Prostate gland (tissue), 2 donors: ENCODE measurements around the gene ANO6. TPM values are rescaled to one million over a fixed set of nuclear protein-coding genes. Genes with fewer than 3 reads are reported as not detected.

Experiments
- DNase-seq: peaks from one replicate; pipeline ENCODE4 v3.0.0-alpha.2; 2019; ENCODE audit warnings: low spot score
- H3K27ac ChIP-seq, 2 donors: fragments of 200-600 bp; sonication (generic); 2 replicates each; pipeline ENCODE4 v1.5.1; 2017 to 2019
- H3K27me3 ChIP-seq: fragments of 200-600 bp; sonication (generic); replicated peaks from 2 replicates; pipeline ENCODE4 v1.5.1; 2019; ENCODE audit not compliant: insufficient read depth
- H3K36me3 ChIP-seq, 2 donors: fragments of 200-600 bp; sonication (generic); 1 replicate in 1 of 2; 2 replicates in 1 of 2; pipeline versions ENCODE4 v1.5.1 to v1.8.1; 2017 to 2019
- H3K4me1 ChIP-seq: fragments of 200-600 bp; sonication (generic); replicated peaks from 2 replicates; pipeline ENCODE4 v1.5.1; 2019
- H3K4me3 ChIP-seq, 2 donors: fragments of 200-600 bp; sonication (generic); 2 replicates each; pipeline ENCODE4 v1.5.1; 2017 to 2019
- H3K9me3 ChIP-seq: fragments of 200-600 bp; sonication (generic); 2 replicates; pipeline ENCODE4 v1.5.1; 2017
- POLR2A ChIP-seq: fragments of 450-650 bp; IDR thresholded peaks from one replicate; pipeline ENCODE4 v1.6.1; 2016; ENCODE audit warnings: antibody characterized with exemption, mild to moderate bottlenecking
- POLR2AphosphoS5 ChIP-seq: sonication (generic); formaldehyde crosslinking; IDR thresholded peaks from one replicate; pipeline ENCODE4 v1.6.1; 2017; ENCODE audit warnings: antibody characterized with exemption
- WGBS: methylation state at CpG from one replicate; pipeline ENCODE4 v1.1.5; 2018; 5-methylcytosine and 5-hydroxymethylcytosine counted together
- intact Hi-C: fragments of 100-400 bp; cut with DNase I; formaldehyde crosslinking; loops from one replicate; pipeline ENCODE4 v1.14.2; 2022
- total RNA-seq, 2 donors: library from RNA; depleted of rRNA; stranded (reverse); fragments of >200 nt; gene quantifications; one replicate each; pipeline ENCODE4 v1.1.0, GENCODE V29; 2016
- TF ChIP-seq, protein P1 (sequence below), 4 experiments: fragments of 200-600 bp in 2 of 4; fragments of 450-650 bp in 2 of 4; sonication (generic) in 2 of 4; IDR thresholded peaks; 1 replicate in 3 of 4; 2 replicates in 1 of 4; pipeline ENCODE4 v1.5.1; 2016 to 2019; ENCODE audit warnings: antibody characterized with exemption in 4 of 4, mild to moderate bottlenecking in 2 of 4, moderate library complexity in 2 of 4

ANO6 gene
- total RNA-seq, 2 donors from 2014 or later, result 36.8 to 78.8 TPM

DNA sequence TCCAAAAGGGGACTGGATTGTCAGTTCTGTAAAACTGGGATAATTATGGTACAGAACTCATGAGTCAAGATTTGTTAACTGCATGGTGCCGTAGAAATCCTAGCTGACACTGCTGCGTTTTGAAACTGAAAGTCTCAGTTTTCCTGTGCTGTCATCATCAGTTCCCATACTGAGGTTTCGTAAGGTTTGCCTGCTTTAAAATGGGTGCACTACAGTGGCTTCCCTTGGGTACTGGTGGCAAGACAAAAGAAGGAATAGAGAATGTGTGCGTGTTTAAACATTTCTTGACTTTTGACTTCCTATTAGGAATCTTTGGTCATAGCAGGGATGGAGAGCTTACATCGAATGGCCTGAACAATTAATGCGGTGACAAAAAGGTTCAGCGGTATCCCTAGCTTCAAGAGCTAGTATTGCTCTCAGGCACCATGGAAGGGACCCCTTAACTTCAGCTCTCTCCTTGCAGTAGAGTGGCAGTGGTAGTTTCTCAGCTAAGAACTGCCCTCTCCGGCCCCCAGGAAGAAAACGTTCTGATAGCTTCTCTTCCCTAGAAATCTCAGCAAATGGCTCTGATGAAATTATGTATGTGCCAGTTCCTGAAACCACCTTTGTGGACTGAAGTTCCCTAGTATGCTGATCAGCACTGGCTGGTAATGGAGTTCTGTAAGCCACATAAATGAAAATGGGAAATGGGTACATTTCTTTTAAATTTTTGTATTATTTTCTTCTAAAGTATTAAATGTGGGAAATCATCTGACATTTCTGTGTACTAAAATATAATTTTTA is 28.9 kb downstream of the ANO6 start:
- Histone ChIP-seq H3K27ac (no peak overlapping the region), H3K27me3 (no peaks in the 10 kb centered on the region), H3K36me3 (no peaks in the 10 kb centered on the region), H3K4me3 (no peak overlapping the region), H3K4me1 (no peaks in the 10 kb centered on the region), H3K9me3 (no peaks in the 10 kb centered on the region)
- TF ChIP-seq, protein P1, sequence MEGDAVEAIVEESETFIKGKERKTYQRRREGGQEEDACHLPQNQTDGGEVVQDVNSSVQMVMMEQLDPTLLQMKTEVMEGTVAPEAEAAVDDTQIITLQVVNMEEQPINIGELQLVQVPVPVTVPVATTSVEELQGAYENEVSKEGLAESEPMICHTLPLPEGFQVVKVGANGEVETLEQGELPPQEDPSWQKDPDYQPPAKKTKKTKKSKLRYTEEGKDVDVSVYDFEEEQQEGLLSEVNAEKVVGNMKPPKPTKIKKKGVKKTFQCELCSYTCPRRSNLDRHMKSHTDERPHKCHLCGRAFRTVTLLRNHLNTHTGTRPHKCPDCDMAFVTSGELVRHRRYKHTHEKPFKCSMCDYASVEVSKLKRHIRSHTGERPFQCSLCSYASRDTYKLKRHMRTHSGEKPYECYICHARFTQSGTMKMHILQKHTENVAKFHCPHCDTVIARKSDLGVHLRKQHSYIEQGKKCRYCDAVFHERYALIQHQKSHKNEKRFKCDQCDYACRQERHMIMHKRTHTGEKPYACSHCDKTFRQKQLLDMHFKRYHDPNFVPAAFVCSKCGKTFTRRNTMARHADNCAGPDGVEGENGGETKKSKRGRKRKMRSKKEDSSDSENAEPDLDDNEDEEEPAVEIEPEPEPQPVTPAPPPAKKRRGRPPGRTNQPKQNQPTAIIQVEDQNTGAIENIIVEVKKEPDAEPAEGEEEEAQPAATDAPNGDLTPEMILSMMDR (IDR thresholded peaks at IDR 0.05), result no peak
- TF ChIP-seq POLR2A, result no peak
- no peak for TF ChIP-seq POLR2AphosphoS5
- WGBS, result 87% methylated on average over 9 of the region's 9 CpGs
- intact Hi-C loops, result no loop called here
- no peak for DNase-seq

DNA sequence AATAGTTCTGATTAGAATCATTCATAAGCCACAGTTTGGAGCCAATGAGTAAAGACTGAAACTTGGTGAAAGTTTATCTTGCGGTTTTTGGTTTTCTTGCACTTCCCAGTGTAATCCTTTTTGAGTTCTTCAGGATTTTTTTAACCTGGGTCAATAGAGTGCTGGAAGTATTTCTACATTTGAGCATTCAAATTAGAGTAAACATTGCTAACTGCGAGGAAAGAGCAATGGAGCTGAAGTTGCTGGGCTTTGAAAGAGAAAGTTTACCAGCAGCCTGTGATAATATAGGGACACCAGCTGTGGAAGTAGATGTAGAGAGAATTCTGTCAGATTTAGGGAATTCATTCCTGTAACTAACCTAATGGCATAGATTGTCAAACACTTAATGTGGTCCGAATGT is 30.3 kb downstream of the ANO6 start:
- TF ChIP-seq, protein P1 (IDR thresholded peaks at IDR 0.05), result no peak
- TF ChIP-seq POLR2AphosphoS5 (no peak), POLR2A (no peak)
- H3K27me3 ChIP-seq, result no peaks in the 10 kb centered on the region
- DNase-seq, result no peak
- 83% methylated on average over 3 of the region's 3 CpGs for WGBS
- no peaks in the 10 kb centered on the region for H3K9me3 ChIP-seq
- no peaks in the 10 kb centered on the region for H3K4me1 ChIP-seq
- no peaks in the 10 kb centered on the region for H3K36me3 ChIP-seq
- no peak overlapping the region for H3K4me3 ChIP-seq
- no peak overlapping the region for H3K27ac ChIP-seq
- intact Hi-C loops, result no loop called here

DNA sequence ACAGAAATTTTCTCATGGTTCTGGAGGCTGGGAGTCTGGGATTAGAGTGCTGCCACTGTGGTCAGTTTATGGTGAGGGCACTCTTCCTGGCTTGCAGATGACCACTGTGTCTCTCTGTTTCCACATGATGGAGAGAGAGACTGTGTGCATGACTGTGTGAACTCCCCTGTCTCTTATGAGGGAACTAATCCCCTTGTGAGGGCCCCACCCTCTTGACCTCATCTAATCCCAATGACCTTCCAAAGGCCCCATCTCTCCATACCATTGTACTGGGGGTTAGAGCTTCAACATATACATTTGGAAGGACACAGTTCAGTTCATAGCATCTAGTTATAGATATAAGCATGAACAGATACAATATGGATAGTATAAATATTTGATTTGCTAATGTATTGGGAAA is 31.7 kb downstream of the ANO6 start:
- TF ChIP-seq POLR2A (no peak), POLR2AphosphoS5 (no peak)
- TF ChIP-seq, protein P1 (IDR thresholded peaks at IDR 0.05), result no peak
- intact Hi-C loops, result no loop called here
- H3K4me1 ChIP-seq, result no peaks in the 10 kb centered on the region
- H3K9me3 ChIP-seq, result no peaks in the 10 kb centered on the region
- no peaks in the 10 kb centered on the region for H3K36me3 ChIP-seq
- H3K27ac ChIP-seq, result no peak overlapping the region
- H3K27me3 ChIP-seq, result no peaks in the 10 kb centered on the region
- H3K4me3 ChIP-seq, result no peak overlapping the region
- DNase-seq, result no peak

DNA sequence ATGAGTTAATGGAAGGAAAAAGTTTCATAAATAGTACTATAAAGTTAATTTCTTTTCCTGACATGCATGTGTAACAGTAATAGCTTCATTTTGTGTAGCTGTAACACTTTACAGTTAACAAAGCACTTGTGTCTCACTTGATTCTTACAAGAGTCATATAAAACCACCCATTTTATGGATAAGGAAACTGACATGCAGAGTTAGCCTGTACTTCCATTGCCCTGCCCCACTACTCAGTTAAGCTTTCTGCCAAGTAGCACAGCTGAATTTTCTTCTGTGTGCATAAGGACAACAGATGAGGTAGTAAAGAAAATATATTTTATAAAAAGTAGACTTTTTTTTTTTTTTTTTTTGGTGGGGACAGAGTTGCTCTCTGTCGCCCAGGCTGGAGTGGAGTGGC is 32.2 kb downstream of the ANO6 start:
- Histone ChIP-seq H3K27ac (no peak overlapping the region), H3K36me3 (no peaks in the 10 kb centered on the region), H3K27me3 (no peaks in the 10 kb centered on the region), H3K4me3 (no peak overlapping the region), H3K4me1 (no peaks in the 10 kb centered on the region), H3K9me3 (no peaks in the 10 kb centered on the region)
- TF ChIP-seq POLR2A, result no peak
- WGBS, result 92% methylated on average over 1 of the region's 1 CpG
- intact Hi-C loops, result no loop called here
- DNase-seq, result no peak

DNA sequence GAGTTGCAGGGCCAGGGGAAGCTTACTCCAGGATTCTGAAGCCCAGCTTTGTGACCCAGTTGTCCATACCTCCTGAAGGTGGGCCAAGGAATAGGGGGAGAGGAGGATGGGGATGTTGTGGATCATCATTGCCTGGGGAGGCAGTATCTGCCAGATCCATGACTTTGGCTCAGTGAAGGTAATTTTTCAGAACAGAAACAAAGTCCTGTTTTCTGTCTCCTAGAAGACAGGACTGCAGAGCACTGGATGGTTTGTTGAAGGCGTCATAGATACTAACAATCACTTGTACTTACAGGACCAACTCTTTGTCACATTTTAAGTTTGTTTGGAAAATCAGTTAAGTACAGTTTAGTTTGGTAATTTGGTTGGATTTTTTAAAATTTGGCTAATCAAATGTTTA is 38.4 kb downstream of the ANO6 start:
- Histone ChIP-seq H3K4me1 (no peaks in the 10 kb centered on the region), H3K27ac (no peak overlapping the region), H3K9me3 (no peaks in the 10 kb centered on the region), H3K27me3 (no peaks in the 10 kb centered on the region), H3K4me3 (no peak overlapping the region), H3K36me3 (no peaks in the 10 kb centered on the region)
- DNase-seq, result no peak
- WGBS, result 70% methylated on average over 1 of the region's 1 CpG
- TF ChIP-seq, protein P1 (IDR thresholded peaks at IDR 0.05), result no peak
- TF ChIP-seq POLR2A (no peak), POLR2AphosphoS5 (no peak)
- intact Hi-C loops, result no loop called here
